MM.1S (cell line): Measurements from ENCODE around the gene LGALS3BP.
A peak's percentile ranks its signal among the peaks of the same experiment; 100 is the strongest.

Experiments used
- DNase-seq: peaks from one replicate; pipeline ENCODE4 v3.0.0-alpha.2; 2015
- H2AFZ ChIP-seq: fragments of 300-600 bp; sonication (generic); 2 replicates; pipeline ENCODE4 v1.6.0; 2016; ENCODE audit warnings: antibody characterized with exemption, low read length
- H3F3A ChIP-seq: fragments of 300-600 bp; sonication (generic); 2 replicates; pipeline ENCODE4 v1.6.1; 2016; ENCODE audit warnings: mild to moderate bottlenecking, antibody characterized with exemption, low read length, moderate library complexity, mixed read lengths; ENCODE audit not compliant: insufficient read depth
- H3K27ac ChIP-seq: fragments of 300-600 bp; sonication (generic); 2 replicates; pipeline ENCODE4 v1.5.1; 2016; ENCODE audit warnings: mild to moderate bottlenecking, low read length
- H3K27me3 ChIP-seq: fragments of 300-600 bp; sonication (generic); replicated peaks from 2 replicates; pipeline ENCODE4 v1.6.0; 2016; ENCODE audit warnings: low read length; ENCODE audit not compliant: insufficient read depth
- H3K36me3 ChIP-seq: fragments of 300-600 bp; sonication (generic); replicated peaks from 2 replicates; pipeline ENCODE4 v1.6.1; 2016; ENCODE audit warnings: mild to moderate bottlenecking, low read length, mixed read lengths; ENCODE audit not compliant: insufficient read depth
- H3K4me1 ChIP-seq: fragments of 300-600 bp; sonication (generic); 2 replicates; pipeline ENCODE4 v1.6.1; 2016; ENCODE audit warnings: low read length, mixed read lengths
- H3K4me2 ChIP-seq: fragments of 300-600 bp; sonication (generic); 2 replicates; pipeline ENCODE4 v1.6.0; 2016; ENCODE audit warnings: low read depth, low read length
- H3K4me3 ChIP-seq: fragments of 300-600 bp; sonication (generic); 2 replicates; pipeline ENCODE4 v1.5.1; 2016; ENCODE audit warnings: low read length, mixed read lengths
- H3K79me2 ChIP-seq: fragments of 300-600 bp; sonication (generic); 2 replicates; pipeline ENCODE4 v1.6.1; 2016; ENCODE audit warnings: mixed run types, low read length, mixed read lengths
- H3K9ac ChIP-seq: fragments of 300-600 bp; sonication (generic); 2 replicates; pipeline ENCODE4 v1.6.1; 2016; ENCODE audit warnings: low read length, mixed read lengths
- H3K9me2 ChIP-seq: fragments of 300-600 bp; sonication (generic); replicated peaks from 2 replicates; pipeline ENCODE4 v1.6.1; 2016; ENCODE audit warnings: mild to moderate bottlenecking, low read length, mixed read lengths; ENCODE audit not compliant: insufficient read depth
- H3K9me3 ChIP-seq: fragments of 300-600 bp; sonication (generic); replicated peaks from 2 replicates; pipeline ENCODE4 v1.6.1; 2016; ENCODE audit warnings: mild to moderate bottlenecking, low read length, mixed read lengths; ENCODE audit not compliant: insufficient read depth
- H4K20me1 ChIP-seq: fragments of 300-600 bp; sonication (generic); 2 replicates; pipeline ENCODE4 v1.6.1; 2016; ENCODE audit warnings: mild to moderate bottlenecking, low read length, moderate library complexity, mixed read lengths; ENCODE audit not compliant: insufficient read depth
- CTCF ChIP-seq: fragments of 300-600 bp; sonication (generic); IDR thresholded peaks from 2 replicates; pipeline ENCODE4 v1.5.1; 2016; ENCODE audit warnings: antibody characterized with exemption, low read length, mixed read lengths
- EZH2 ChIP-seq: fragments of 300-600 bp; sonication (generic); optimal IDR thresholded peaks from 2 replicates; pipeline ENCODE3; 2017; ENCODE audit warnings: low read depth, mild to moderate bottlenecking, antibody characterized with exemption, low read length, mixed read lengths
- EZH2phosphoT487 ChIP-seq: fragments of 300-600 bp; sonication (generic); IDR thresholded peaks from 2 replicates; pipeline ENCODE4 v1.6.1; 2018; ENCODE audit warnings: antibody characterized with exemption, low read length

The LGALS3BP gene

GRCh38 chr17:78986048-78986648, 6.4 kb upstream of the LGALS3BP start:
- Histone ChIP-seq H3K9me3 (no peaks in the 10 kb centered on the region), H3K36me3 (no peaks in the 10 kb centered on the region; the same call in 1 of the 2 replicates), H3K79me2 (no peaks in the 10 kb centered on the region), H3K4me3 (peak overlapping the region; percentile 48), H3K4me1 (peaks cover 17% of the 10 kb centered on the region), H3K27ac (peak overlapping the region; percentile 41; the same call in 1 of the 2 replicates), H3F3A (peaks cover 19% of the 10 kb centered on the region), H3K4me2 (peak overlapping the region; percentile 86), H2AFZ (peak overlapping the region; percentile 59), H3K9me2 (no peaks in the 10 kb centered on the region), H3K27me3 (no peaks in the 10 kb centered on the region), H3K9ac (peak overlapping the region; percentile 13; the same call in 1 of the 2 replicates), H4K20me1 (no peaks in the 10 kb centered on the region)
- TF ChIP-seq EZH2phosphoT487, result no peak
- TF ChIP-seq EZH2, result no peak
- peak; percentile 68 for TF ChIP-seq CTCF
- DNase-seq, result peak; percentile 70

DNA sequence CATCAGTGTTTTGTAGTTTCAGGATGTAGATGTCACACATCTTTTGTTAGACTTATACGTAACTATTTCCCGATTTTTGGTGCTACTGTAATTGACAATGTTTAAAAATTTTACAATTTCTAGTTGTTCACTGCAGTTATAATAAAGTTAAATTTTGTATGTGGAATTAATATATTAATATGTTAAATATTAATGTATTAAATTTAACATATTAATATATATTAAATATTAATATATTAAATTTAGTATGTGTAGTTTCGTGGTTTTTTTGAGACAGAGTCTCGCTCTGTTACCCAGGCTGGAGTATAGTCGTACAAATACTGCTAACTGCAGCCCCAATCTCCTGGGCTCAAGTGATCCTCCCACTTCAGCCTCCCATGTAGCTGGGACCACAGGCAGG, 5.7 kb upstream of the LGALS3BP start:
- peaks cover 17% of the 10 kb centered on the region for H3K4me1 ChIP-seq
- H3K4me3 ChIP-seq, result no peak overlapping the region
- peak overlapping the region; percentile 29 for H2AFZ ChIP-seq
- DNase-seq, result no peak
- TF ChIP-seq EZH2 (no peak), CTCF (no peak), EZH2phosphoT487 (no peak)
- H3K4me2 ChIP-seq, result peak overlapping the region; percentile 86; the same call in 1 of the 2 replicates
- H3K79me2 ChIP-seq, result no peaks in the 10 kb centered on the region
- no peaks in the 10 kb centered on the region for H3K36me3 ChIP-seq
- no peaks in the 10 kb centered on the region for H3K9me2 ChIP-seq
- H3K27ac ChIP-seq, result no peak overlapping the region
- no peaks in the 10 kb centered on the region for H4K20me1 ChIP-seq
- H3K27me3 ChIP-seq, result no peaks in the 10 kb centered on the region
- peaks cover 19% of the 10 kb centered on the region for H3F3A ChIP-seq
- no peak overlapping the region for H3K9ac ChIP-seq
- H3K9me3 ChIP-seq, result no peaks in the 10 kb centered on the region

DNA sequence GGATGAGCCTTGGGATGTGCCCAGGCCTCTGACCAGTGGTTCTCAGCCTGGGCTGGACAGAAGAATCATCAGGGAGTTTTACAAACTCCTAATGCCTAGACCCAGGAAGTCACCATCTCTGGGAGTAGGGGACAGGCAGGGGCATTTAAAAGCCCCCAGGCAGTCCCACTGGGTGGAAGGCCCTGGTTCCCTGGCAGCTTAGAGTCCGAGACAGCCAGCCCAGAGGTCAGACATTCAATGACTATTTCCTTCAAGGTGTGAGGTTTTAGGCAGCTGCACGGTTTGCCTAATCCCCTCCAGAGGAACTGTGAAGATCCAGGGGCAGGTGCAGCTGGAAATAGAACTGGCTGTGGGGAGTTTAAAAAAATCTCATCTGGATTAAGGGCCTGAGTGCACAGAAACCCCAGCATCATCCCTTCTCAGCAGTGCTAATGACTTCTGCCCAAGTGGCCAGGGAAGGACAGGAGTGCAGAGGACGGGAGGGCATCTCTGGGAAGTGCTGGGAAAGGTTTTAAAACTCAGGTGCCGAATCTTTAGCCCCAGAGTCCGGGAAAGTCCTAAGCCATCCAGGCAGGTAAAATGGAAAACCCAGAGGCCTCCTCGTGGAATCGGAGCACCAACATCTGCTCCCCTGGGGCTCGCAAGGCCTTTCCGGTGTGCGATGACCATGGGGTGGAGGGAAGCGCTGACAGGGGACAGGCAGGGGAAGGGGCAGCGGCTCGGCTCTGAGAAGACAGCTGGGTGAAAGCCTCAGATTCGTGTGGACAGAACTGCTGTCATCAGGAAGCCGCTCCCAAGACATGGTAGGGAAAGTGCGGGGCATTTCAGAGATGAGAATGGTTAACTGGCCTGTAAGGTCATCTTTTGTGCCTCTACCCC, 1.5 kb upstream of the LGALS3BP start:
- no peak overlapping the region for H3K27ac ChIP-seq
- H3K9ac ChIP-seq, result no peak overlapping the region
- H4K20me1 ChIP-seq, result no peaks in the 10 kb centered on the region

More for the DNA sequence above, 1.5 kb upstream of the LGALS3BP start:
- DNase-seq, result no peak
- H3K4me2 ChIP-seq, result no peak overlapping the region
- H3K9me2 ChIP-seq, result no peaks in the 10 kb centered on the region
- H3F3A ChIP-seq, result peaks cover 11% of the 10 kb centered on the region
- H3K4me3 ChIP-seq, result no peak overlapping the region
- H3K36me3 ChIP-seq, result no peaks in the 10 kb centered on the region
- no peaks in the 10 kb centered on the region for H3K79me2 ChIP-seq
- no peak overlapping the region for H2AFZ ChIP-seq
- H3K9me3 ChIP-seq, result no peaks in the 10 kb centered on the region
- H3K27me3 ChIP-seq, result no peaks in the 10 kb centered on the region
- peaks cover 11% of the 10 kb centered on the region for H3K4me1 ChIP-seq
- TF ChIP-seq CTCF (no peak), EZH2phosphoT487 (no peak), EZH2 (no peak)
